ENCODE results near the gene RALGAPB. TPM values are rescaled to one million over a fixed set of nuclear protein-coding genes. Genes with fewer than 3 reads are reported as not detected.
A peak's percentile ranks its signal among the peaks of the same experiment; 100 is the strongest.

Gene RALGAPB
- total and polyA plus RNA-seq, 2 of the 13 experiments (the other 11 are each of a cell fraction or from before 2014, with no cell fraction given): 17.6 to 30.6 TPM

DNA sequence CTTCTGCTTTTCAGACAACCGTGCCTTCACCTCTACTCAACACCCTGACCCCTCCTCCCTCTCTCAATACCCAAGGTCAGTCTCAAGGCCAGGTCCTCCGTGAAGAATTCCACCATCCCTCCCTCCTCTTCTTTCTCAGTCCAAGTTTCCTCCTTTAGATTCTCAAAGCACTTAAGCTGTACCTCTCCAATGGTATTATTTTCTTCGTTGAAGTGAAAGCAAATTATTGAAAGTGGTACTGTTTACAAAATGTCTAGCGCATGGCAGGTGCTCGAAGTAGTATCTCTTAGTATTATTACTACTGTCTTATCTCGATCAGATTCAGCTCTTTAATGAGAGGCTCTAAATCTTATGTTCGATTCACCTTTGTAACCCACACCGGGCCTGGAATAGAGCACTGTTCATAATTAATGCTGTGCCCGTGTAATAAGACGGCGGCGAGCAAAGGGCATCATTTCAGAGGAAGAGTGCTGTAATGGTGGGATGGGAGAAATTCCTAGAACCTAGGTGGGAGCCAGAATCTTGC lies 593 bp upstream of the RALGAPB start (continued):
- TF ChIP-seq, protein P1, sequence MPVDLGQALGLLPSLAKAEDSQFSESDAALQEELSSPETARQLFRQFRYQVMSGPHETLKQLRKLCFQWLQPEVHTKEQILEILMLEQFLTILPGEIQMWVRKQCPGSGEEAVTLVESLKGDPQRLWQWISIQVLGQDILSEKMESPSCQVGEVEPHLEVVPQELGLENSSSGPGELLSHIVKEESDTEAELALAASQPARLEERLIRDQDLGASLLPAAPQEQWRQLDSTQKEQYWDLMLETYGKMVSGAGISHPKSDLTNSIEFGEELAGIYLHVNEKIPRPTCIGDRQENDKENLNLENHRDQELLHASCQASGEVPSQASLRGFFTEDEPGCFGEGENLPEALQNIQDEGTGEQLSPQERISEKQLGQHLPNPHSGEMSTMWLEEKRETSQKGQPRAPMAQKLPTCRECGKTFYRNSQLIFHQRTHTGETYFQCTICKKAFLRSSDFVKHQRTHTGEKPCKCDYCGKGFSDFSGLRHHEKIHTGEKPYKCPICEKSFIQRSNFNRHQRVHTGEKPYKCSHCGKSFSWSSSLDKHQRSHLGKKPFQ (CRISPR knock-in tag; IDR thresholded peaks at IDR 0.05; ENCODE audit: insufficient replicate concordance): peak; percentile 61
- no peak for TF ChIP-seq ZNF17 (CRISPR knock-in tag; IDR thresholded peaks at IDR 0.05)
- TF ChIP-seq ZNF746 (CRISPR knock-in tag; IDR thresholded peaks at IDR 0.05): no peak
- TF ChIP-seq ARNT2 (CRISPR knock-in tag; IDR thresholded peaks at IDR 0.05; ENCODE audit: low read depth): 0 out of 2 replicates have a peak, but pooled peaks have one; percentile 8
- TF ChIP-seq ZNF563 (CRISPR knock-in tag; IDR thresholded peaks at IDR 0.05): no peak
- TF ChIP-seq ZNF670 (CRISPR knock-in tag; IDR thresholded peaks at IDR 0.05; ENCODE audit: borderline replicate concordance): no peak
- no peak for TF ChIP-seq ZNF616 (CRISPR knock-in tag; IDR thresholded peaks at IDR 0.05; ENCODE audit: low read depth)
- peak; percentile 62; the same call in 1 of the 2 replicates for TF ChIP-seq ZNF430 (CRISPR knock-in tag; IDR thresholded peaks at IDR 0.05)
- TF ChIP-seq ZNF224 (CRISPR knock-in tag; IDR thresholded peaks at IDR 0.05): peak; percentile 34; the same call in 1 of the 2 replicates
- no peak for TF ChIP-seq GABPB1 (CRISPR knock-in tag; IDR thresholded peaks at IDR 0.05)
- peak; percentile 71; the same call in 1 of the 2 replicates for TF ChIP-seq ZNF619 (CRISPR knock-in tag; IDR thresholded peaks at IDR 0.05)
- TF ChIP-seq, protein P2, sequence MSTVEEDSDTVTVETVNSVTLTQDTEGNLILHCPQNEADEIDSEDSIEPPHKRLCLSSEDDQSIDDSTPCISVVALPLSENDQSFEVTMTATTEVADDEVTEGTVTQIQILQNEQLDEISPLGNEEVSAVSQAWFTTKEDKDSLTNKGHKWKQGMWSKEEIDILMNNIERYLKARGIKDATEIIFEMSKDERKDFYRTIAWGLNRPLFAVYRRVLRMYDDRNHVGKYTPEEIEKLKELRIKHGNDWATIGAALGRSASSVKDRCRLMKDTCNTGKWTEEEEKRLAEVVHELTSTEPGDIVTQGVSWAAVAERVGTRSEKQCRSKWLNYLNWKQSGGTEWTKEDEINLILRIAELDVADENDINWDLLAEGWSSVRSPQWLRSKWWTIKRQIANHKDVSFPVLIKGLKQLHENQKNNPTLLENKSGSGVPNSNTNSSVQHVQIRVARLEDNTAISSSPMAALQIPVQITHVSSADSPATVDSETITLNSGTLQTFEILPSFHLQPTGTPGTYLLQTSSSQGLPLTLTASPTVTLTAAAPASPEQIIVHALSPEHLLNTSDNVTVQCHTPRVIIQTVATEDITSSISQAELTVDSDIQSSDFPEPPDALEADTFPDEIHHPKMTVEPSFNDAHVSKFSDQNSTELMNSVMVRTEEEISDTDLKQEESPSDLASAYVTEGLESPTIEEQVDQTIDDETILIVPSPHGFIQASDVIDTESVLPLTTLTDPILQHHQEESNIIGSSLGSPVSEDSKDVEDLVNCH (CRISPR knock-in tag; IDR thresholded peaks at IDR 0.05): 0 out of 2 replicates have a peak, but pooled peaks have one; percentile 34
- TF ChIP-seq, protein P3, sequence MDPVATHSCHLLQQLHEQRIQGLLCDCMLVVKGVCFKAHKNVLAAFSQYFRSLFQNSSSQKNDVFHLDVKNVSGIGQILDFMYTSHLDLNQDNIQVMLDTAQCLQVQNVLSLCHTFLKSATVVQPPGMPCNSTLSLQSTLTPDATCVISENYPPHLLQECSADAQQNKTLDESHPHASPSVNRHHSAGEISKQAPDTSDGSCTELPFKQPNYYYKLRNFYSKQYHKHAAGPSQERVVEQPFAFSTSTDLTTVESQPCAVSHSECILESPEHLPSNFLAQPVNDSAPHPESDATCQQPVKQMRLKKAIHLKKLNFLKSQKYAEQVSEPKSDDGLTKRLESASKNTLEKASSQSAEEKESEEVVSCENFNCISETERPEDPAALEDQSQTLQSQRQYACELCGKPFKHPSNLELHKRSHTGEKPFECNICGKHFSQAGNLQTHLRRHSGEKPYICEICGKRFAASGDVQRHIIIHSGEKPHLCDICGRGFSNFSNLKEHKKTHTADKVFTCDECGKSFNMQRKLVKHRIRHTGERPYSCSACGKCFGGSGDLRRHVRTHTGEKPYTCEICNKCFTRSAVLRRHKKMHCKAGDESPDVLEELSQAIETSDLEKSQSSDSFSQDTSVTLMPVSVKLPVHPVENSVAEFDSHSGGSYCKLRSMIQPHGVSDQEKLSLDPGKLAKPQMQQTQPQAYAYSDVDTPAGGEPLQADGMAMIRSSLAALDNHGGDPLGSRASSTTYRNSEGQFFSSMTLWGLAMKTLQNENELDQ (CRISPR knock-in tag; IDR thresholded peaks at IDR 0.05; ENCODE audit: borderline replicate concordance): peak; percentile 25; the same call in 1 of the 2 replicates
- TF ChIP-seq, protein P4, sequence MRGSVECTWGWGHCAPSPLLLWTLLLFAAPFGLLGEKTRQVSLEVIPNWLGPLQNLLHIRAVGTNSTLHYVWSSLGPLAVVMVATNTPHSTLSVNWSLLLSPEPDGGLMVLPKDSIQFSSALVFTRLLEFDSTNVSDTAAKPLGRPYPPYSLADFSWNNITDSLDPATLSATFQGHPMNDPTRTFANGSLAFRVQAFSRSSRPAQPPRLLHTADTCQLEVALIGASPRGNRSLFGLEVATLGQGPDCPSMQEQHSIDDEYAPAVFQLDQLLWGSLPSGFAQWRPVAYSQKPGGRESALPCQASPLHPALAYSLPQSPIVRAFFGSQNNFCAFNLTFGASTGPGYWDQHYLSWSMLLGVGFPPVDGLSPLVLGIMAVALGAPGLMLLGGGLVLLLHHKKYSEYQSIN (CRISPR knock-in tag; IDR thresholded peaks at IDR 0.05; ENCODE audit: borderline replicate concordance): no peak
- TF ChIP-seq, protein P5, sequence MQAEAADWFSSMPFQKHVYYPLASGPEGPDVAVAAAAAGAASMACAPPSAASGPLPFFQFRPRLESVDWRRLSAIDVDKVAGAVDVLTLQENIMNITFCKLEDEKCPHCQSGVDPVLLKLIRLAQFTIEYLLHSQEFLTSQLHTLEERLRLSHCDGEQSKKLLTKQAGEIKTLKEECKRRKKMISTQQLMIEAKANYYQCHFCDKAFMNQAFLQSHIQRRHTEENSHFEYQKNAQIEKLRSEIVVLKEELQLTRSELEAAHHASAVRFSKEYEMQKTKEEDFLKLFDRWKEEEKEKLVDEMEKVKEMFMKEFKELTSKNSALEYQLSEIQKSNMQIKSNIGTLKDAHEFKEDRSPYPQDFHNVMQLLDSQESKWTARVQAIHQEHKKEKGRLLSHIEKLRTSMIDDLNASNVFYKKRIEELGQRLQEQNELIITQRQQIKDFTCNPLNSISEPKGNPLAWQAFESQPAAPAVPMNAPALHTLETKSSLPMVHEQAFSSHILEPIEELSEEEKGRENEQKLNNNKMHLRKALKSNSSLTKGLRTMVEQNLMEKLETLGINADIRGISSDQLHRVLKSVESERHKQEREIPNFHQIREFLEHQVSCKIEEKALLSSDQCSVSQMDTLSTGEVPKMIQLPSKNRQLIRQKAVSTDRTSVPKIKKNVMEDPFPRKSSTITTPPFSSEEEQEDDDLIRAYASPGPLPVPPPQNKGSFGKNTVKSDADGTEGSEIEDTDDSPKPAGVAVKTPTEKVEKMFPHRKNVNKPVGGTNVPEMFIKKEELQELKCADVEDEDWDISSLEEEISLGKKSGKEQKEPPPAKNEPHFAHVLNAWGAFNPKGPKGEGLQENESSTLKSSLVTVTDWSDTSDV (CRISPR knock-in tag; IDR thresholded peaks at IDR 0.05): no peak
- 0 out of 2 replicates have a peak, but pooled peaks have one; percentile 37 for TF ChIP-seq HES4 (CRISPR knock-in tag; IDR thresholded peaks at IDR 0.05; ENCODE audit: borderline replicate concordance)
- TF ChIP-seq ZNF703 (CRISPR knock-in tag; IDR thresholded peaks at IDR 0.05; ENCODE audit: borderline replicate concordance): no peak
- no peak; the same call in 1 of the 2 replicates for TF ChIP-seq ZC3H13 (CRISPR knock-in tag; IDR thresholded peaks at IDR 0.05)
- TF ChIP-seq FOXC1 (CRISPR knock-in tag; IDR thresholded peaks at IDR 0.05; ENCODE audit: borderline replicate concordance): 0 out of 2 replicates have a peak, but pooled peaks have one; percentile 57
